ENCODE data around the gene PLCB4.

PLCB4 gene

GRCh38 chr20:9122571-9122970 is 53.7 kb downstream of the PLCB4 start:
- DNase-seq (ENCODE audit: low read depth, low spot score), result no peak
- no peaks in the 10 kb centered on the region for H3K9me3 ChIP-seq (ENCODE audit: control insufficient read depth, insufficient read depth, low read length)
- H3K27ac ChIP-seq (ENCODE audit: low read length), result no peak overlapping the region
- WGBS (ENCODE audit: insufficient coverage, insufficient read length), result no CpG with 5 or more reads among the region's 2 CpGs
- H3K4me1 ChIP-seq (ENCODE audit: control insufficient read depth, insufficient read depth, low read length), result no peaks in the 10 kb centered on the region
- H3K27me3 ChIP-seq (ENCODE audit: control insufficient read depth, insufficient read depth, low read length), result no peaks in the 10 kb centered on the region
- H3K4me3 ChIP-seq (ENCODE audit: low read length), result no peak overlapping the region
- no peaks in the 10 kb centered on the region for H3K36me3 ChIP-seq (ENCODE audit: control insufficient read depth, insufficient read depth, low read length)

GRCh38 chr20:9126527-9126926 is 57.6 kb downstream of the PLCB4 start:
- Histone ChIP-seq H3K4me3 (ENCODE audit: low read length) (no peak overlapping the region), H3K4me1 (ENCODE audit: control insufficient read depth, insufficient read depth, low read length) (no peaks in the 10 kb centered on the region), H3K27ac (ENCODE audit: low read length) (no peak overlapping the region), H3K36me3 (ENCODE audit: control insufficient read depth, insufficient read depth, low read length) (no peaks in the 10 kb centered on the region), H3K27me3 (ENCODE audit: control insufficient read depth, insufficient read depth, low read length) (no peaks in the 10 kb centered on the region), H3K9me3 (ENCODE audit: control insufficient read depth, insufficient read depth, low read length) (no peaks in the 10 kb centered on the region)
- DNase-seq (ENCODE audit: low read depth, low spot score), result no peak

DNA sequence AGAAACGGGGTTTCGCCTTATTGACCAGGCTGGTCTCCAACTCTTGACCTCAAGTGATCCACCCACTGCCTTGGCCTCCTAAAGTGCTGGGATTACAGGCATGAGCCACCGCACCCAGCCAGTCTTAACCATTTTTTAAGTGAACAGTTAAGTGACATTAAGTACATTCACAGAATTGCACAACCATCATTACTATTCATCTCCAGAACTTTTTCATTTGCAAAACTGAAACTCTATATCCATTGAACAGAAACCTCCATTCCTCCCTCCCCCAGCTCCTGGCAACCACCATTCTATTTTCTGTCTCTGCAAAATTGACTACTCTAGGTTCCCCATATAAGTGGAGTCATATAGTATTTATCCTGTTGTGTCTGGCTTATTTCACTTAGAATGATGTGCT is 59.7 kb downstream of the PLCB4 start:
- Histone ChIP-seq H3K4me1 (ENCODE audit: control insufficient read depth, insufficient read depth, low read length) (no peaks in the 10 kb centered on the region), H3K27ac (ENCODE audit: low read length) (no peak overlapping the region), H3K36me3 (ENCODE audit: control insufficient read depth, insufficient read depth, low read length) (no peaks in the 10 kb centered on the region), H3K9me3 (ENCODE audit: control insufficient read depth, insufficient read depth, low read length) (no peaks in the 10 kb centered on the region; the same call in 1 of the 2 replicates), H3K4me3 (ENCODE audit: low read length) (no peak overlapping the region), H3K27me3 (ENCODE audit: control insufficient read depth, insufficient read depth, low read length) (no peaks in the 10 kb centered on the region)
- no CpG with 5 or more reads among the region's 3 CpGs for WGBS (ENCODE audit: insufficient coverage, insufficient read length)
- no peak for DNase-seq (ENCODE audit: low read depth, low spot score)

GRCh38 chr20:9129756-9130155 is 60.9 kb downstream of the PLCB4 start:
- no peaks in the 10 kb centered on the region for H3K36me3 ChIP-seq (ENCODE audit: control insufficient read depth, insufficient read depth, low read length)
- no peak for DNase-seq (ENCODE audit: low read depth, low spot score)
- H3K4me1 ChIP-seq (ENCODE audit: control insufficient read depth, insufficient read depth, low read length), result no peaks in the 10 kb centered on the region
- H3K27me3 ChIP-seq (ENCODE audit: control insufficient read depth, insufficient read depth, low read length), result no peaks in the 10 kb centered on the region
- WGBS (ENCODE audit: insufficient coverage, insufficient read length), result 100% methylated on average over 1 of the region's 3 CpGs
- no peak overlapping the region for H3K4me3 ChIP-seq (ENCODE audit: low read length)
- no peaks in the 10 kb centered on the region; the same call in 1 of the 2 replicates for H3K9me3 ChIP-seq (ENCODE audit: control insufficient read depth, insufficient read depth, low read length)
- H3K27ac ChIP-seq (ENCODE audit: low read length), result no peak overlapping the region

DNA sequence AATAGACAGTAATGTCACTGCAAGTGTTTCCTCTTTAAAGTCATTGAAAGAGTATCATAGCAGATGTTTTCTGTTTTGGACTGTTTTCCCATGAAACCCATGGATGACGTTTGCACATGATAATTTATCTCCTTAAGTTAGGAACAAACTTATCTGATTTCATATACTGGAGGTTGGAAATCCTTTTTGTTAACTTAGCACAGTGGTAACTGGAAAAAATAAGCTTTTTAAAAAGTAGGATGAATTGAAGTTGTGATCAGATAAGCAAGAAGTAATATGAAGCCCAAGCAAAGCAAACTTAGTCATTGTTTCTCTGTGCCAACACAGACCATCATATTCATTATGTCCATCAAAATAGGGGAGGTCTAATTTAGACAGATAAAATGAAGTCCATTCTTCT is 61.6 kb downstream of the PLCB4 start:
- H3K27me3 ChIP-seq (ENCODE audit: control insufficient read depth, insufficient read depth, low read length), result no peaks in the 10 kb centered on the region
- WGBS (ENCODE audit: insufficient coverage, insufficient read length), result no CpG with 5 or more reads among the region's 1 CpG
- H3K9me3 ChIP-seq (ENCODE audit: control insufficient read depth, insufficient read depth, low read length), result no peaks in the 10 kb centered on the region; the same call in 1 of the 2 replicates
- no peak overlapping the region for H3K4me3 ChIP-seq (ENCODE audit: low read length)
- no peaks in the 10 kb centered on the region for H3K36me3 ChIP-seq (ENCODE audit: control insufficient read depth, insufficient read depth, low read length)
- no peak overlapping the region for H3K27ac ChIP-seq (ENCODE audit: low read length)
- no peaks in the 10 kb centered on the region for H3K4me1 ChIP-seq (ENCODE audit: control insufficient read depth, insufficient read depth, low read length)
- DNase-seq (ENCODE audit: low read depth, low spot score), result no peak

- H3K9me3 ChIP-seq (ENCODE audit: control insufficient read depth, insufficient read depth, low read length), result no peaks in the 10 kb centered on the region; the same call in 1 of the 2 replicates
- DNase-seq (ENCODE audit: low read depth, low spot score), result no peak
- H3K27ac ChIP-seq (ENCODE audit: low read length), result no peak overlapping the region
- no peaks in the 10 kb centered on the region for H3K4me1 ChIP-seq (ENCODE audit: control insufficient read depth, insufficient read depth, low read length)
- H3K4me3 ChIP-seq (ENCODE audit: low read length), result no peak overlapping the region
- WGBS (ENCODE audit: insufficient coverage, insufficient read length), result no CpG with 5 or more reads among the region's 3 CpGs
- no peaks in the 10 kb centered on the region for H3K27me3 ChIP-seq (ENCODE audit: control insufficient read depth, insufficient read depth, low read length)
- H3K36me3 ChIP-seq (ENCODE audit: control insufficient read depth, insufficient read depth, low read length), result no peaks in the 10 kb centered on the region
These were observed 63.0 kb downstream of the PLCB4 start for GRCh38 chr20:9131841-9132240.

DNA sequence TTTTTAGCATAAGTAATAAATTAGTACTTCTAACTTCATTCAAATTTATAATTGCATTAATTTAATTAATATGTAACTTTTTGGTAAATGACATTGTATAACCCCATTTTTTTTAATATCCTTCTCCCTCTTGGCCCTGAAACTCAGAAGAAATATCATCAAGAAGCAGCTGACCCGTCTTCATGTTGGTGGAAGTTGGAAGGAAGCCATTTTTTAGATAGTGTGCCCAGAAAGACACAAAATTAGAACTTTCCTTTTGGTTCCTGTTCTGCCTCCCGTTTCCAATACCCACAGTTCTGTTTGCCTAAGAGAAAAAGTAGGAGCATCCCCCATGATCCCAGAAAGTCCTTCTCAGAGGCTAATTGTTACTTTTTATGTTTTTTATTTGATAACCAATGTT is 65.5 kb downstream of the PLCB4 start:
- H3K36me3 ChIP-seq (ENCODE audit: control insufficient read depth, insufficient read depth, low read length), result no peaks in the 10 kb centered on the region
- H3K4me3 ChIP-seq (ENCODE audit: low read length), result no peak overlapping the region
- H3K27me3 ChIP-seq (ENCODE audit: control insufficient read depth, insufficient read depth, low read length), result no peaks in the 10 kb centered on the region
- no peak overlapping the region for H3K27ac ChIP-seq (ENCODE audit: low read length)
- no peaks in the 10 kb centered on the region for H3K4me1 ChIP-seq (ENCODE audit: control insufficient read depth, insufficient read depth, low read length)
- WGBS (ENCODE audit: insufficient coverage, insufficient read length), result no CpG with 5 or more reads among the region's 2 CpGs
- H3K9me3 ChIP-seq (ENCODE audit: control insufficient read depth, insufficient read depth, low read length), result no peaks in the 10 kb centered on the region; the same call in 1 of the 2 replicates
- no peak for DNase-seq (ENCODE audit: low read depth, low spot score)

- H3K27me3 ChIP-seq (ENCODE audit: control insufficient read depth, insufficient read depth, low read length), result no peaks in the 10 kb centered on the region
- H3K4me3 ChIP-seq (ENCODE audit: low read length), result no peak overlapping the region
- H3K36me3 ChIP-seq (ENCODE audit: control insufficient read depth, insufficient read depth, low read length), result no peaks in the 10 kb centered on the region
- WGBS (ENCODE audit: insufficient coverage, insufficient read length), result no CpG with 5 or more reads among the region's 3 CpGs
- no peak overlapping the region for H3K27ac ChIP-seq (ENCODE audit: low read length)
- H3K9me3 ChIP-seq (ENCODE audit: control insufficient read depth, insufficient read depth, low read length), result no peaks in the 10 kb centered on the region; the same call in 1 of the 2 replicates
- no peak for DNase-seq (ENCODE audit: low read depth, low spot score)
- H3K4me1 ChIP-seq (ENCODE audit: control insufficient read depth, insufficient read depth, low read length), result no peaks in the 10 kb centered on the region
These were observed 67.2 kb downstream of the PLCB4 start for GRCh38 chr20:9136114-9136513.

DNA sequence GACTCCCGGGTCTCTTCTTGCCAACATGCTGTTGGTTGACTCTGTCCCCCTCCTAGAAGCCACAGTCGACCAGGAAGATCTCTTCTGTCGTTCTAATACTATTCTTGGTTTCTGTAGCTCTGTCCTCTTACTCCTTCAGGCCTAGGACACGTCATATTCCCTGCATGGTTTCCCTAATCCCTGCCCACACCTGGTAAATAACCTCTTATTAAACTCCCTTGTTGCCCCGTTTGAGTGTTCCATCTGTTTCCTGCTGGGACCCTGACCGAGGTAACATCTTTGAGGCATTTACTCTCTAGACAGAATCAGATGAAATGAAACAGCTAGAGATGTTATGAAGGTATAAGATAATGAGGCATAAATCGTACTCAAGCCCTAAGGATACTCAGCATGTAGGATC is 68.1 kb downstream of the PLCB4 start:
- WGBS (ENCODE audit: insufficient coverage, insufficient read length), result no CpG with 5 or more reads among the region's 7 CpGs
- no peaks in the 10 kb centered on the region for H3K4me1 ChIP-seq (ENCODE audit: control insufficient read depth, insufficient read depth, low read length)
- no peak overlapping the region for H3K4me3 ChIP-seq (ENCODE audit: low read length)
- no peaks in the 10 kb centered on the region for H3K27me3 ChIP-seq (ENCODE audit: control insufficient read depth, insufficient read depth, low read length)
- no peaks in the 10 kb centered on the region for H3K9me3 ChIP-seq (ENCODE audit: control insufficient read depth, insufficient read depth, low read length)
- H3K36me3 ChIP-seq (ENCODE audit: control insufficient read depth, insufficient read depth, low read length), result no peaks in the 10 kb centered on the region
- DNase-seq (ENCODE audit: low read depth, low spot score), result no peak
- no peak overlapping the region for H3K27ac ChIP-seq (ENCODE audit: low read length)

DNA sequence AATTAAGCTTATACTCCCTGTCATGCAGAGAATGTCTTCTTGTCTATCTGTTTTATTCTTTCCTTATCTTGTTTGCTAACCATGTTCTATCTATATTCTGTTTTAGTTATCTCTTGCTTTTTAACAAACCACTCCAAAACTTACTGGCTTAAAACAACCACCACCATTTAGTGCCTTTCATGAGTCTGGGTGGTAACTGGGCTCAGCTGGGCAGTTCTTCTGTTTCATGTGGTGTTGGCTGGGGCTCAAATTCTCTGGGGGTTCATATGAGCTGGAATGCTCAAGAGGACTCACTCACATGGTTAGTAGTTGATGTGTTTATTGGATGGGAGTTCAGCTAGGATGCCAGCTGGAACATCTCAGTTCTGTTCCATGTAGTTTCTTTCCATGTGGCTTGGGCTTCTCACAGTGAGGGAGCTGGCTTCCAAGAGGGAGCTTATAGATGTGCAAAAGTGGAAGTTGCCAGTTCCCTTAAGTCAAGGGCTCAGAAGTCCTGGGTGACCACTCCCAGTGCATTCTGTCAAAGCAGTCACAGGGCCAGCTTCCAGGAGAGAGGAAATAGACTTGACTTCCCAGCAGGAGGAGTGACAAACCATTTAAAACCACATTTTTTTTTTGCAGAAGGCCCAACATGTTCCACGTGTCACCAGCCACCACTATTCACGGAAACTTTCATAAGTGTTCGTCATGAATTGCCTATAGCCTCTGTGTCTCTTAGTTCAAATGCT is 70.4 kb downstream of the PLCB4 start:
- no CpG with 5 or more reads among the region's 3 CpGs for WGBS (ENCODE audit: insufficient coverage, insufficient read length)
- Histone ChIP-seq H3K27ac (ENCODE audit: low read length) (no peak overlapping the region), H3K4me1 (ENCODE audit: control insufficient read depth, insufficient read depth, low read length) (no peaks in the 10 kb centered on the region), H3K27me3 (ENCODE audit: control insufficient read depth, insufficient read depth, low read length) (no peaks in the 10 kb centered on the region), H3K36me3 (ENCODE audit: control insufficient read depth, insufficient read depth, low read length) (no peaks in the 10 kb centered on the region), H3K9me3 (ENCODE audit: control insufficient read depth, insufficient read depth, low read length) (no peaks in the 10 kb centered on the region), H3K4me3 (ENCODE audit: low read length) (no peak overlapping the region)
- DNase-seq (ENCODE audit: low read depth, low spot score), result no peak

DNA sequence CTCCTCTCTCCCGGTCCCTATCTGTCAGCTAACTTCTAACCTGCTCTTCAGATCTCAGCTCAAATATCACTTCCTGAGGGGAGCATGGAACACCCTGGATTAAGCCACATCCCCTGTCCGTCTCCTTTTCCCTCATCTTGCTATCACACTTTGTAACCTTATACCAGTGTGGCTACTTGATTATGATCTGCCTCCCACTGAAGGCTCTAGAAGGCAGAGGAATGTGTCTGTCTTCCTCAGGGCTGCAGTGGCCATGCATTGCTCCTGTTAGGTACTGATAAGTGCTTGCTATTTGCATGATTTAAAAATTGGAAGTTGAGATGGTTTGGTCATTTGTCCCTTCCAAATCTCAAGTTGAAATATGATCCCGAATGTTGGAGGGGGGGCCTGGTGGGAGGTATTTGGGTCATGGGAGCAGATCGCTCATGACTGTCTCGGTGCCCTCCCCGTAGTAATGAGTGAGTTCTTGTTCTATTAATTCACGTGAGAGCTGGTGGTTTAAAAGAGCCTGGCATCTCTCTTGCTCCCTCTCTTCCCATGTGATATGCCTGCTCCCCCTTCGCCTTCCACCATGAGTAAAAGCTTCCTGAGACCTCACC is 71.4 kb downstream of the PLCB4 start:
- Histone ChIP-seq H3K9me3 (ENCODE audit: control insufficient read depth, insufficient read depth, low read length) (no peaks in the 10 kb centered on the region), H3K27ac (ENCODE audit: low read length) (no peak overlapping the region), H3K27me3 (ENCODE audit: control insufficient read depth, insufficient read depth, low read length) (no peaks in the 10 kb centered on the region), H3K36me3 (ENCODE audit: control insufficient read depth, insufficient read depth, low read length) (no peaks in the 10 kb centered on the region), H3K4me1 (ENCODE audit: control insufficient read depth, insufficient read depth, low read length) (no peaks in the 10 kb centered on the region), H3K4me3 (ENCODE audit: low read length) (no peak overlapping the region)
- no peak for DNase-seq (ENCODE audit: low read depth, low spot score)
- no CpG with 5 or more reads among the region's 8 CpGs for WGBS (ENCODE audit: insufficient coverage, insufficient read length)
